Measurements from ENCODE around the gene CTRB1.

GRCh38 chr16:75198135-75198600 lies 20.6 kb upstream of the CTRB1 start:
- TF ChIP-seq REST (IDR thresholded peaks at IDR 0.05; ENCODE audit: low read depth) = no peak
- no peak for TF ChIP-seq RAD21 (IDR thresholded peaks at IDR 0.05; ENCODE audit: low read depth)
- TF ChIP-seq MAX (IDR thresholded peaks at IDR 0.05) = no peak
- TF ChIP-seq EP300 (IDR thresholded peaks at IDR 0.05; ENCODE audit: borderline replicate concordance) = no peak
- no peak for TF ChIP-seq ZBTB7A (IDR thresholded peaks at IDR 0.05; ENCODE audit: low read depth)
- no peak for TF ChIP-seq TCF12 (IDR thresholded peaks at IDR 0.05; ENCODE audit: low read depth)
- no peak for TF ChIP-seq FOXM1 (IDR thresholded peaks at IDR 0.05; ENCODE audit: borderline replicate concordance, low read depth)
- no peak for TF ChIP-seq TAF1 (IDR thresholded peaks at IDR 0.05; ENCODE audit: low read depth)
- no peak for TF ChIP-seq TEAD4 (IDR thresholded peaks at IDR 0.05)
- no peak for TF ChIP-seq CREB1 (IDR thresholded peaks at IDR 0.05; ENCODE audit: low read depth)
- no peak for TF ChIP-seq NFIC (IDR thresholded peaks at IDR 0.05)
- no peak for TF ChIP-seq CEBPB (IDR thresholded peaks at IDR 0.05)
- no peak for TF ChIP-seq YY1 (IDR thresholded peaks at IDR 0.05; ENCODE audit: low read depth)
- no peak for TF ChIP-seq EGR1 (IDR thresholded peaks at IDR 0.05)

Measured in Ishikawa (cell line).